Activated naive CD8-positive, alpha-beta T cell (primary cell): ENCODE measurements around the gene POLR2L.

Experiments used
- H3K27ac Mint-ChIP-seq: one replicate; pipeline ENCODE4 v1.8.0; 2021; ENCODE audit warnings: mixed read lengths
- H3K27me3 Mint-ChIP-seq: one replicate; pipeline ENCODE4 v1.8.0; 2021; ENCODE audit warnings: mixed read lengths
- H3K36me3 Mint-ChIP-seq: one replicate; pipeline ENCODE4 v1.8.0; 2021; ENCODE audit warnings: mixed read lengths
- H3K4me1 Mint-ChIP-seq: one replicate; pipeline ENCODE4 v1.8.0; 2021; ENCODE audit warnings: low read depth, mixed read lengths
- H3K4me3 Mint-ChIP-seq: one replicate; pipeline ENCODE4 v1.8.0; 2021; ENCODE audit warnings: mild to moderate bottlenecking, mixed read lengths
- H3K9me3 Mint-ChIP-seq: one replicate; pipeline ENCODE4 v1.8.0; 2021; ENCODE audit warnings: low read depth, mixed read lengths

POLR2L gene

GRCh38 chr11:831118-831864, 11.0 kb downstream of the POLR2L start:
- Mint-ChIP-seq H3K9me3 (no peaks in the 10 kb centered on the region), H3K4me1 (peaks cover 27% of the 10 kb centered on the region), H3K27ac (no peak overlapping the region), H3K27me3 (peaks cover 2% of the 10 kb centered on the region), H3K36me3 (no peaks in the 10 kb centered on the region), H3K4me3 (peak overlapping the region; percentile 64)

- Mint-ChIP-seq H3K4me3 (peak overlapping the region; percentile 59), H3K4me1 (peaks cover 27% of the 10 kb centered on the region)
These were observed 11.8 kb downstream of the POLR2L start for GRCh38 chr11:830295-831117.

GRCh38 chr11:829847-830294, 12.5 kb downstream of the POLR2L start:
- Mint-ChIP-seq H3K4me3 (peak overlapping the region; percentile 32), H3K36me3 (no peaks in the 10 kb centered on the region), H3K27ac (no peak overlapping the region), H3K4me1 (peaks cover 27% of the 10 kb centered on the region), H3K27me3 (peaks cover 2% of the 10 kb centered on the region), H3K9me3 (no peaks in the 10 kb centered on the region)

More at GRCh38 chr11:830295-831117, 11.8 kb downstream of the POLR2L start:
- Mint-ChIP-seq H3K9me3 (no peaks in the 10 kb centered on the region), H3K36me3 (no peaks in the 10 kb centered on the region), H3K27me3 (peaks cover 2% of the 10 kb centered on the region), H3K27ac (no peak overlapping the region)

- Mint-ChIP-seq H3K27ac (no peak overlapping the region), H3K9me3 (no peaks in the 10 kb centered on the region), H3K27me3 (peaks cover 2% of the 10 kb centered on the region), H3K4me3 (peak overlapping the region; percentile 32), H3K36me3 (no peaks in the 10 kb centered on the region), H3K4me1 (peaks cover 27% of the 10 kb centered on the region)
These were observed 13.0 kb downstream of the POLR2L start for GRCh38 chr11:829176-829846.

- peaks cover 21% of the 10 kb centered on the region for H3K4me1 Mint-ChIP-seq
- peak overlapping the region; percentile 74 for H3K4me3 Mint-ChIP-seq
- no peak overlapping the region for H3K27ac Mint-ChIP-seq
- no peaks in the 10 kb centered on the region for H3K9me3 Mint-ChIP-seq
- peaks cover 2% of the 10 kb centered on the region for H3K27me3 Mint-ChIP-seq
- no peaks in the 10 kb centered on the region for H3K36me3 Mint-ChIP-seq
These were observed 13.7 kb downstream of the POLR2L start for GRCh38 chr11:828506-829175.

- Mint-ChIP-seq H3K4me1 (peaks cover 21% of the 10 kb centered on the region), H3K27ac (no peak within 1 kb of the TSS), H3K27me3 (peaks cover 2% of the 10 kb centered on the region), H3K9me3 (no peaks in the 10 kb centered on the region), H3K36me3 (no peaks in the 10 kb centered on the region), H3K4me3 (peak within 1 kb of the TSS; percentile 74)
These were observed 14.5 kb downstream of the POLR2L start, which contains the start of gene CRACR2B for GRCh38 chr11:827897-828192. Gene CRACR2B, plus strand, starts transcription at chr11:827919. Its CDS starts 689 bp downstream, at chr11:828608.

- Mint-ChIP-seq H3K36me3 (no peaks in the 10 kb centered on the region), H3K9me3 (no peaks in the 10 kb centered on the region), H3K27ac (no peak overlapping the region), H3K4me1 (peaks cover 21% of the 10 kb centered on the region), H3K4me3 (peak overlapping the region; percentile 74), H3K27me3 (peaks cover 2% of the 10 kb centered on the region)
These were observed 15.0 kb downstream of the POLR2L start for GRCh38 chr11:827146-827896.

GRCh38 chr11:826836-827145, 15.5 kb downstream of the POLR2L start:
- Mint-ChIP-seq H3K4me3 (peak overlapping the region; percentile 72), H3K36me3 (no peaks in the 10 kb centered on the region), H3K27me3 (peaks cover 2% of the 10 kb centered on the region), H3K9me3 (no peaks in the 10 kb centered on the region), H3K4me1 (peaks cover 20% of the 10 kb centered on the region), H3K27ac (no peak overlapping the region)

GRCh38 chr11:826227-826621, 16.1 kb downstream of the POLR2L start:
- peak overlapping the region; percentile 72 for H3K4me3 Mint-ChIP-seq
- H3K27ac Mint-ChIP-seq = no peak overlapping the region
- no peaks in the 10 kb centered on the region for H3K9me3 Mint-ChIP-seq
- H3K36me3 Mint-ChIP-seq = no peaks in the 10 kb centered on the region
- H3K27me3 Mint-ChIP-seq = peaks cover 2% of the 10 kb centered on the region
- H3K4me1 Mint-ChIP-seq = peaks cover 20% of the 10 kb centered on the region

- Mint-ChIP-seq H3K4me1 (peaks cover 26% of the 10 kb centered on the region), H3K27me3 (peaks cover 2% of the 10 kb centered on the region), H3K9me3 (no peaks in the 10 kb centered on the region), H3K4me3 (no peak overlapping the region), H3K27ac (no peak overlapping the region), H3K36me3 (no peaks in the 10 kb centered on the region)
These were observed 16.7 kb downstream of the POLR2L start for GRCh38 chr11:825366-826226.

GRCh38 chr11:824942-825341, 17.4 kb downstream of the POLR2L start:
- Mint-ChIP-seq H3K4me3 (no peak overlapping the region), H3K9me3 (no peaks in the 10 kb centered on the region), H3K4me1 (peaks cover 28% of the 10 kb centered on the region), H3K36me3 (no peaks in the 10 kb centered on the region), H3K27me3 (peaks cover 2% of the 10 kb centered on the region), H3K27ac (no peak overlapping the region)

GRCh38 chr11:824292-824880, 17.9 kb downstream of the POLR2L start:
- no peak overlapping the region for H3K27ac Mint-ChIP-seq
- H3K9me3 Mint-ChIP-seq = no peaks in the 10 kb centered on the region
- no peaks in the 10 kb centered on the region for H3K36me3 Mint-ChIP-seq
- peaks cover 2% of the 10 kb centered on the region for H3K27me3 Mint-ChIP-seq
- no peak overlapping the region for H3K4me3 Mint-ChIP-seq
- H3K4me1 Mint-ChIP-seq = peaks cover 25% of the 10 kb centered on the region
